ENCODE results near the gene DIPK2A.

The DIPK2A gene

GRCh38 chr3:143971359-143972154 is at the start of gene DIPK2A:
DIPK2A (plus strand) TSS chr3:143971823; CDS start chr3:143972333, 510 bp downstream.
- Histone ChIP-seq H3K9me2 (ENCODE audit: low read depth, low read length) (no peaks in the 10 kb centered on the region), H3K4me2 (ENCODE audit: low read length) (peak within 1 kb of the TSS; percentile 65), H3K27me3 (ENCODE audit: insufficient read depth, low read length) (no peaks in the 10 kb centered on the region), H3K9me3 (ENCODE audit: low read length) (no peaks in the 10 kb centered on the region), H3K9ac (ENCODE audit: low read length) (peak within 1 kb of the TSS; percentile 82), H4K20me1 (ENCODE audit: insufficient read depth, low read length) (no peaks in the 10 kb centered on the region; the same call in 1 of the 2 replicates), H3K79me2 (ENCODE audit: insufficient read depth, low read length) (peaks cover 31% of the 10 kb centered on the region), H3F3A (ENCODE audit: insufficient read depth, low read length) (no peaks in the 10 kb centered on the region), H3K4me1 (ENCODE audit: insufficient read depth, low read length, severe bottlenecking) (peaks cover 39% of the 10 kb centered on the region), H2AFZ (ENCODE audit: low read length) (peak within 1 kb of the TSS; percentile 61; the same call in 1 of the 2 replicates), H3K27ac (ENCODE audit: low read depth, low read length, poor library complexity, severe bottlenecking) (peak within 1 kb of the TSS; percentile 88), H3K36me3 (ENCODE audit: insufficient read depth, low read length) (no peaks in the 10 kb centered on the region), H3K4me3 (ENCODE audit: low read depth, low read length, poor library complexity, severe bottlenecking) (peak within 1 kb of the TSS; percentile 77)
- no peak for TF ChIP-seq EZH2 (IDR thresholded peaks at IDR 0.05; ENCODE audit: borderline replicate concordance, low read length)
- TF ChIP-seq CTCF (IDR thresholded peaks at IDR 0.05; ENCODE audit: low read length): no peak

GRCh38 chr3:143924522-143925285 is 46.9 kb upstream of the DIPK2A start:
- no peak for TF ChIP-seq EZH2 (IDR thresholded peaks at IDR 0.05; ENCODE audit: borderline replicate concordance, low read length)
- TF ChIP-seq CTCF (IDR thresholded peaks at IDR 0.05; ENCODE audit: low read length): no peak
- no peak overlapping the region for H2AFZ ChIP-seq (ENCODE audit: low read length)
- H3K9me3 ChIP-seq (ENCODE audit: low read length): no peaks in the 10 kb centered on the region
- no peaks in the 10 kb centered on the region for H3K36me3 ChIP-seq (ENCODE audit: insufficient read depth, low read length)
- no peaks in the 10 kb centered on the region for H3K9me2 ChIP-seq (ENCODE audit: low read depth, low read length)
- H3K4me2 ChIP-seq (ENCODE audit: low read length): no peak overlapping the region
- no peaks in the 10 kb centered on the region for H3K79me2 ChIP-seq (ENCODE audit: insufficient read depth, low read length)
- H3K9ac ChIP-seq (ENCODE audit: low read length): no peak overlapping the region
- H3K4me1 ChIP-seq (ENCODE audit: insufficient read depth, low read length, severe bottlenecking): no peaks in the 10 kb centered on the region
- H3K4me3 ChIP-seq (ENCODE audit: low read depth, low read length, poor library complexity, severe bottlenecking): no peak overlapping the region
- no peak overlapping the region for H3K27ac ChIP-seq (ENCODE audit: low read depth, low read length, poor library complexity, severe bottlenecking)
- no peaks in the 10 kb centered on the region for H3K27me3 ChIP-seq (ENCODE audit: insufficient read depth, low read length)
- no peaks in the 10 kb centered on the region for H4K20me1 ChIP-seq (ENCODE audit: insufficient read depth, low read length)
- no peaks in the 10 kb centered on the region for H3F3A ChIP-seq (ENCODE audit: insufficient read depth, low read length)

GRCh38 chr3:143928056-143928455 is 43.6 kb upstream of the DIPK2A start:
- no peaks in the 10 kb centered on the region for H3K9me3 ChIP-seq (ENCODE audit: low read length)
- H3K9me2 ChIP-seq (ENCODE audit: low read depth, low read length): no peaks in the 10 kb centered on the region
- no peak overlapping the region for H3K9ac ChIP-seq (ENCODE audit: low read length)
- TF ChIP-seq CTCF (IDR thresholded peaks at IDR 0.05; ENCODE audit: low read length): no peak
- TF ChIP-seq EZH2 (IDR thresholded peaks at IDR 0.05; ENCODE audit: borderline replicate concordance, low read length): no peak
- H3K4me1 ChIP-seq (ENCODE audit: insufficient read depth, low read length, severe bottlenecking): no peaks in the 10 kb centered on the region
- H3K4me3 ChIP-seq (ENCODE audit: low read depth, low read length, poor library complexity, severe bottlenecking): no peak overlapping the region
- no peak overlapping the region for H2AFZ ChIP-seq (ENCODE audit: low read length)
- H3K27me3 ChIP-seq (ENCODE audit: insufficient read depth, low read length): no peaks in the 10 kb centered on the region
- H3K4me2 ChIP-seq (ENCODE audit: low read length): no peak overlapping the region
- no peaks in the 10 kb centered on the region for H3K79me2 ChIP-seq (ENCODE audit: insufficient read depth, low read length)
- no peak overlapping the region for H3K27ac ChIP-seq (ENCODE audit: low read depth, low read length, poor library complexity, severe bottlenecking)
- no peaks in the 10 kb centered on the region for H3F3A ChIP-seq (ENCODE audit: insufficient read depth, low read length)
- H4K20me1 ChIP-seq (ENCODE audit: insufficient read depth, low read length): no peaks in the 10 kb centered on the region
- H3K36me3 ChIP-seq (ENCODE audit: insufficient read depth, low read length): no peaks in the 10 kb centered on the region
